A549 (cell line): Measurements from ENCODE around the gene PSMB8.

ENCODE experiments used
- POLR2A ChIP-seq: IDR thresholded peaks from 2 replicates; pipeline ENCODE4 v1.6.1; 2012; ENCODE audit warnings: mild to moderate bottlenecking, low read length
- TF ChIP-seq, protein P1 (sequence below): fragments of 450-650 bp; IDR thresholded peaks from 2 replicates; pipeline ENCODE4 v1.6.1; 2014; ENCODE audit warnings: antibody characterized with exemption

DNA sequence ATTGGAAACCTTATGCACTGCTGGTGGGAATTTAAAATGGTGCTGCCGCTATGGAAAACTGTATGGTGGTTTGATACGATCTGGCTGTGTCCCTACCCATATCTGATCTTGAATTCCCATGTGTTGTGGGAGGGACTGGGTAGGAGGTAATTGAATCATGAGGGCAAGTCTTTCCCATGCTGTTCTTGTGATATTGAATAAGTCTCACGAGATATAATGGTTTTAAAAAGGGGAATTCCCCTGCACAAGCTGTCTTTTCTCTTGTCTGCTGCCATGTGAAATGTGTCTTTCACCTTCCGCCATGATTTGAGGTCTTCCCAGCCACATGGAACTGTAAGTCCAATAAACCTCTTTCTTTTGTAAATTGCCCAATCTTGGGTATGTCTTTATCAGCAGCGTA is 10.2 kb downstream of the PSMB8 start:
- TF ChIP-seq, protein P1, sequence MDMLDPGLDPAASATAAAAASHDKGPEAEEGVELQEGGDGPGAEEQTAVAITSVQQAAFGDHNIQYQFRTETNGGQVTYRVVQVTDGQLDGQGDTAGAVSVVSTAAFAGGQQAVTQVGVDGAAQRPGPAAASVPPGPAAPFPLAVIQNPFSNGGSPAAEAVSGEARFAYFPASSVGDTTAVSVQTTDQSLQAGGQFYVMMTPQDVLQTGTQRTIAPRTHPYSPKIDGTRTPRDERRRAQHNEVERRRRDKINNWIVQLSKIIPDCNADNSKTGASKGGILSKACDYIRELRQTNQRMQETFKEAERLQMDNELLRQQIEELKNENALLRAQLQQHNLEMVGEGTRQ, result no peak
- no peak for TF ChIP-seq POLR2A
